Activated naive CD8-positive, alpha-beta T cell (primary cell): ENCODE results near the gene CAPN12.
"Not testable (repeated sequence)": the region's sequence is repeated elsewhere in the genome, so short reads cannot be mapped to it uniquely, and the experiment has no call there.

Source experiments
- H3K27ac Mint-ChIP-seq: one replicate; pipeline ENCODE4 v1.8.0; 2021; ENCODE audit warnings: mixed read lengths
- H3K27me3 Mint-ChIP-seq: one replicate; pipeline ENCODE4 v1.8.0; 2021; ENCODE audit warnings: mixed read lengths
- H3K36me3 Mint-ChIP-seq: one replicate; pipeline ENCODE4 v1.8.0; 2021; ENCODE audit warnings: mixed read lengths
- H3K4me1 Mint-ChIP-seq: one replicate; pipeline ENCODE4 v1.8.0; 2021; ENCODE audit warnings: low read depth, mixed read lengths
- H3K4me3 Mint-ChIP-seq: one replicate; pipeline ENCODE4 v1.8.0; 2021; ENCODE audit warnings: mild to moderate bottlenecking, mixed read lengths
- H3K9me3 Mint-ChIP-seq: one replicate; pipeline ENCODE4 v1.8.0; 2021; ENCODE audit warnings: low read depth, mixed read lengths

CAPN12 gene

GRCh38 chr19:38744298-38744681 lies at the start of gene CAPN12:
Gene CAPN12, minus strand, starts transcription at chr19:38744474. Its CDS starts 309 bp downstream, at chr19:38744165.
- Mint-ChIP-seq H3K36me3 (no peaks in the 10 kb centered on the region), H3K4me1 (peaks cover 5% of the 10 kb centered on the region), H3K27ac (no peak within 1 kb of the TSS), H3K9me3 (no peaks in the 10 kb centered on the region), H3K27me3 (no peaks in the 10 kb centered on the region), H3K4me3 (no peak within 1 kb of the TSS)

GRCh38 chr19:38793671-38794070 lies 49.4 kb upstream of the CAPN12 start:
- Mint-ChIP-seq H3K27me3 (no peaks in the 10 kb centered on the region), H3K27ac (no peak overlapping the region), H3K4me3 (no peak overlapping the region), H3K4me1 (peaks cover 3% of the 10 kb centered on the region), H3K36me3 (no peaks in the 10 kb centered on the region), H3K9me3 (no peaks in the 10 kb centered on the region)

- H3K9me3 Mint-ChIP-seq = no peaks in the 10 kb centered on the region
- no peak overlapping the region for H3K27ac Mint-ChIP-seq
- H3K4me1 Mint-ChIP-seq = peaks cover 3% of the 10 kb centered on the region
- no peaks in the 10 kb centered on the region for H3K36me3 Mint-ChIP-seq
- H3K4me3 Mint-ChIP-seq = peak overlapping the region; percentile 72
- no peaks in the 10 kb centered on the region for H3K27me3 Mint-ChIP-seq
These were observed 48.9 kb upstream of the CAPN12 start for GRCh38 chr19:38793177-38793576.

GRCh38 chr19:38792250-38793111 lies 48.2 kb upstream of the CAPN12 start:
- no peak overlapping the region for H3K27ac Mint-ChIP-seq
- H3K4me1 Mint-ChIP-seq = peaks cover 3% of the 10 kb centered on the region
- no peaks in the 10 kb centered on the region for H3K36me3 Mint-ChIP-seq
- H3K4me3 Mint-ChIP-seq = peak overlapping the region; percentile 72
- no peaks in the 10 kb centered on the region for H3K9me3 Mint-ChIP-seq
- H3K27me3 Mint-ChIP-seq = no peaks in the 10 kb centered on the region

GRCh38 chr19:38791451-38792064 lies 47.3 kb upstream of the CAPN12 start:
- H3K4me1 Mint-ChIP-seq, H3K27me3 Mint-ChIP-seq, H3K36me3 Mint-ChIP-seq, H3K9me3 Mint-ChIP-seq, H3K4me3 Mint-ChIP-seq, H3K27ac Mint-ChIP-seq: not testable (repeated sequence)

- H3K4me3 Mint-ChIP-seq, H3K27ac Mint-ChIP-seq, H3K36me3 Mint-ChIP-seq, H3K4me1 Mint-ChIP-seq, H3K27me3 Mint-ChIP-seq, H3K9me3 Mint-ChIP-seq: not testable (repeated sequence)
These were observed 46.5 kb upstream of the CAPN12 start for GRCh38 chr19:38790507-38791403.

- Mint-ChIP-seq H3K4me1 (peaks cover 3% of the 10 kb centered on the region), H3K36me3 (no peaks in the 10 kb centered on the region), H3K27ac (no peak within 1 kb of the TSS), H3K9me3 (no peaks in the 10 kb centered on the region), H3K4me3 (no peak within 1 kb of the TSS), H3K27me3 (no peaks in the 10 kb centered on the region)
These were observed 44.4 kb upstream of the CAPN12 start, which contains the start of gene LGALS7B for GRCh38 chr19:38788478-38789243. Gene LGALS7B, plus strand, starts transcription at chr19:38789200. Its CDS starts 27 bp downstream, at chr19:38789227.

- Mint-ChIP-seq H3K27me3 (no peaks in the 10 kb centered on the region), H3K27ac (no peak overlapping the region)
These were observed 42.4 kb upstream of the CAPN12 start for GRCh38 chr19:38786572-38787265.

GRCh38 chr19:38786061-38786460 lies 41.8 kb upstream of the CAPN12 start:
- not testable (repeated sequence) for H3K4me3 Mint-ChIP-seq, H3K4me1 Mint-ChIP-seq, H3K27ac Mint-ChIP-seq, H3K9me3 Mint-ChIP-seq, H3K27me3 Mint-ChIP-seq, H3K36me3 Mint-ChIP-seq

More at GRCh38 chr19:38786572-38787265, 42.4 kb upstream of the CAPN12 start:
- H3K36me3 Mint-ChIP-seq = no peaks in the 10 kb centered on the region
- no peak overlapping the region for H3K4me3 Mint-ChIP-seq
- no peaks in the 10 kb centered on the region for H3K4me1 Mint-ChIP-seq
- no peaks in the 10 kb centered on the region for H3K9me3 Mint-ChIP-seq

GRCh38 chr19:38785187-38785699 lies 41.0 kb upstream of the CAPN12 start:
- no peaks in the 10 kb centered on the region for H3K4me1 Mint-ChIP-seq
- H3K27ac Mint-ChIP-seq = no peak overlapping the region
- H3K27me3 Mint-ChIP-seq = no peaks in the 10 kb centered on the region
- H3K4me3 Mint-ChIP-seq = no peak overlapping the region
- H3K9me3 Mint-ChIP-seq = no peaks in the 10 kb centered on the region
- no peaks in the 10 kb centered on the region for H3K36me3 Mint-ChIP-seq

GRCh38 chr19:38784224-38784623 lies 40.0 kb upstream of the CAPN12 start:
- Mint-ChIP-seq H3K4me3 (no peak overlapping the region), H3K27me3 (no peaks in the 10 kb centered on the region), H3K27ac (no peak overlapping the region), H3K9me3 (no peaks in the 10 kb centered on the region), H3K36me3 (no peaks in the 10 kb centered on the region), H3K4me1 (no peaks in the 10 kb centered on the region)

GRCh38 chr19:38782212-38782611 lies 37.9 kb upstream of the CAPN12 start:
- H3K27ac Mint-ChIP-seq, H3K4me3 Mint-ChIP-seq, H3K4me1 Mint-ChIP-seq, H3K36me3 Mint-ChIP-seq, H3K27me3 Mint-ChIP-seq, H3K9me3 Mint-ChIP-seq: not testable (repeated sequence)

GRCh38 chr19:38781058-38781457 lies 36.8 kb upstream of the CAPN12 start:
- Mint-ChIP-seq H3K4me3 (no peak overlapping the region), H3K4me1 (no peaks in the 10 kb centered on the region), H3K9me3 (no peaks in the 10 kb centered on the region), H3K36me3 (no peaks in the 10 kb centered on the region), H3K27me3 (no peaks in the 10 kb centered on the region), H3K27ac (no peak overlapping the region)

GRCh38 chr19:38780443-38780842 lies 36.2 kb upstream of the CAPN12 start:
- Mint-ChIP-seq H3K9me3 (no peaks in the 10 kb centered on the region), H3K27me3 (no peaks in the 10 kb centered on the region), H3K36me3 (no peaks in the 10 kb centered on the region), H3K4me1 (no peaks in the 10 kb centered on the region), H3K27ac (no peak overlapping the region), H3K4me3 (no peak overlapping the region)
